ENCODE measurements around the gene PTPN18.
"Not testable (repeated sequence)": the region's sequence is repeated elsewhere in the genome, so short reads cannot be mapped to it uniquely, and the experiment has no call there.

Gene PTPN18

GRCh38 chr2:130385709-130386108 lies 29.9 kb downstream of the PTPN18 start:
- DNase-seq: no peak

- DNase-seq: no peak
These were observed 31.2 kb downstream of the PTPN18 start for GRCh38 chr2:130387071-130387400.

DNA sequence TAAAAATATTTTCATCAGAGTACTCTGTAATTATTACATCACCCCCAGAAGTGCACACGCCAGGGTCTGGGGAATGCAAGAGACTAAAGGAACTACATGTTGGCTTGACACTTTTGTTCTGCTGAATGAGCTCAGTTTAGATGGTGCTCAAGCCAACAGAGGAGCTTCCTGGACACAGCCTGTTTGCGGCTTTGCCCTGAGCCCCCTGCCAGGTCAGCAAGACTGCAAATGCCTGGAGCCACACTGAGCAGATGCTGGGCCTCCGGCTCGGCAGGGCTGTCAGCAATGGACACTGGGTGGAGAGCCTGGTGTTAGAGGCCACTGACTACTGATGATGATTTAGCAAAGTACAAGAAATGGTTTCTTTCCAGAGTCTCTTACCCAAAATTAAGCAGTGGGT lies 31.9 kb downstream of the PTPN18 start:
- DNase-seq: no peak

GRCh38 chr2:130388221-130388907 lies 32.5 kb downstream of the PTPN18 start:
- no peak for DNase-seq

- no peak for DNase-seq
These were observed 33.5 kb downstream of the PTPN18 start for GRCh38 chr2:130389358-130389757.

- no peak for DNase-seq
These were observed 33.9 kb downstream of the PTPN18 start for GRCh38 chr2:130389783-130390182.

DNA sequence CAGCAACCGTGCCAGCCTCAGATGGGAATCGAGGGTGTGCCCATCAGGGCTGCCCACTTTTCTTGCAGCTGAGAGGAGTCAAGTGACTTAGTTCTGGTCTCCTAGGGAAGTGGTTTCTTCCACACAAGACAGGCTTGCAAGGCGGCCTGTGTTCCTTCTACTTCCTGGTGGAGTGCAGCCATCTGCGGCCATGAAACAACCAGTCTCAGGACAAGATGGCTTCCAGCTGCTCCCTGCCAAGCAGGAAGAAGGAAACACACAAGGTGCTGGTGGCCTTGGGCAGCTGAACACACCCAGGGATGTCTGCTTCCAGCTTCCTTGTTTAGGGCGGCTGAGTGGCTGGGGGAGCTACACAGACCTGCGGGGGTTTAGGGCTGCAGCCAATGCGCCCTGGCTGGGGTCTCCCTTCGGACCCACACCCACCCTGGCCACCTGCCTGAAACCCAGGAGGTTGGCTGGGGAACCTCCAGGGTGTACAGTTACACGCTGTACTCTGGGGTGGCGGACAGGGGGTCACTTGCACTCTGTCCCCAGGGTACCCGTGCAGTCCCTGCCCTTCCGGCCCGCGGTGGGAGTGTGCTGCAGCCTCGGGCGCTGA lies 34.7 kb downstream of the PTPN18 start:
- no peak for DNase-seq

GRCh38 chr2:130391058-130391871 lies 35.4 kb downstream of the PTPN18 start:
- peak; percentile 64 to 76 (median 75) for DNase-seq

DNA sequence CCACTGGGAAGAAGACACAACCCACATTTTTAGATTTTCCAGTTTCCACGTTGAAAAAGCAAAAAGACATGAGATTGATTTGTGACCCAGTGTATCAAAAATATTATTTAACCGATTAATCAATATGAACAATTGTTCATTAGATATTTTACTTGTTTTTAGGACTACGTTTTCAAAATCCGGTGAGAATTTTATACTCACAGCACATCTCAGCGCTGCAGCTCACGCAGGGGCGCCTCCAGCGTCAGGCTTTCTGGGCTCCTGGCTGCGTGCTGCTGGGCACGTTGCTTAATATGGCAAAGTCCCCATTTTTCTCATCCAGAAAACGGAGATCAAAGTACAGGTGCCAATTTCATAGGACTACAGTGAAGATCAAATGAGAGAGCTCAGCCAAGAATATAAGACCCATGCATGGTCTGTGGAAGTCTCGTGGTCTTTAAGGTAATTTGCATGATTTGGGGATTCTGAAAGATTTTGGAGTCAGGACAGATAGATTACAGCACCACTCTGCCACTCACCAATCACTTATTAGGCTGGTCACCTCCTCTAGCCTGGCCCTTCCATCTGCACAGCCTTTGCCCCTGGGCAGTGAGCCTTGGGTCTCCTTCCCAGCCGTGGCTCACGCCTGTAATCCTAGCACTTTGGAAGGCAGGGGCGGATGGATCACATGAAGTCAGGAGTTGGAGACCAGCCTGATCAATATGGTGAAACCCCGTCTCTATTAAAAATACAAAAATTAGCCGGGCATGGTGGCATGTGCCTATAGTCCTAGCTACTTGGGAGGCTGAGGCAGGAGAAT lies 36.2 kb downstream of the PTPN18 start:
- peak in 1 of 3 experiments; percentile 72 for DNase-seq

DNA sequence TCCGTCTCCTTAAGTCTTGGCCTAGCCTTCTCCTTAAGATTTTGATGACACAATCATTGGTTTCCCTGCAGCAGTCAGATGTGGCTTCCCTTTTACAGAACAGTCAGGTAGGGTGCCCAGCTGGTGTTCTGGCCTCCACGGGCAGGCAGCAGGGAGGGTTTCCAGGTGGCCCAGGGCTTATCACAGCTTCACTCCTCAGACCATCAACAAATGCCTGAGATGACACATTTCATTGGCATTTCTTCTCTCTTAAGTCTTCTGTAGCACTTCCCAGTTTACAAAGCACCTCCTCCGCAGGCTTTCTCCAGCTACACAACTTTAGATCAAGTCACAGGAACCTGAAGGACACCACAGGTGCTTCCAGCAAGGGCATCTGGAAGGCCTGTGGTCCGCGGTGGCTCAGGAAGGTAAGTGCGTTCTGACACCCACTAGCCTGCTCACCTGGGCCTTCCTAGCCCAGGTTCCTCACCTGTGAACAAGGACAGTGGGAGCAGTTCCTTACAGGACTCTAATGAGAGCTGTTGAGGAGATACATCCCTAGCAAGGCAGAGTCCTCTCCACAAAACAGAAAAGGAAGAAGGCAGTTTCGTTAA lies 37.6 kb downstream of the PTPN18 start:
- DNase-seq: no peak

GRCh38 chr2:130406280-130406679 lies 50.4 kb downstream of the PTPN18 start:
- not testable (repeated sequence) for DNase-seq

- not testable (repeated sequence) for DNase-seq
These were observed 60.8 kb downstream of the PTPN18 start for GRCh38 chr2:130416693-130417092.

DNA sequence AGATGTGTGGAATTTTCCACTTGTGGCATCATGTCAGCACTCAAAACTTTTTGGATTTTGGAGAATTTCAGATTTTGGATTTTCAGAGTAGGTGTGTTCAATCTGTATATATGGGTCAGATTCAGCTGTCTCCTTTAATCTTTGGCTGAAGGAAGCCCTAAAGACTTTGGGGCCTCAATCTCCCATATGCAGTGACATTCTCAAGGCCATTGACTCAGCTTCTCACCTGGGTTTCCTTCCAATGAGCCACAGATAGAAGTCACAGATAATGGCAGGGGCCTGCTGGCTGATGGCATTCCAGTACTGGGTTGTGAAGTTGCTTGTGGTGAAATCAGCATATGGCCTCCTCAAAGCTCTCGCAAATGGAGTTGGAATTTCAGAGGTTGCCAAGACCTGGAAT lies 63.0 kb downstream of the PTPN18 start:
- not testable (repeated sequence) for DNase-seq

Measured in NCI-H1417 (cell line).